GM12891 (cell line): ENCODE data around the gene PLCH2.

Experiments
- DNase-seq: peaks from one replicate; pipeline ENCODE4 v3.0.0; 2011; ENCODE audit warnings: low spot score; ENCODE audit not compliant: insufficient read length
- FAIRE-seq: peaks from 2 replicates; lab custom pipeline; 2011; peaks lifted over from hg19 to GRCh38; lab: Jason Lieb, UNC
- PAX5 ChIP-seq: IDR thresholded peaks from 2 replicates; pipeline ENCODE4 v1.6.1; 2011; ENCODE audit warnings: low read length, moderate library complexity, mild to moderate bottlenecking; ENCODE audit not compliant: insufficient read depth, severe bottlenecking
- POLR2A ChIP-seq: IDR thresholded peaks from 2 replicates; pipeline ENCODE4 v1.6.1; 2011; ENCODE audit warnings: low read depth, low read length, control low read depth
- POLR2AphosphoS5 ChIP-seq: IDR thresholded peaks from 2 replicates; pipeline ENCODE4 v1.6.1; 2011; ENCODE audit warnings: low read depth, low read length, control low read depth
- POU2F2 ChIP-seq: IDR thresholded peaks from 2 replicates; pipeline ENCODE4 v1.6.1; 2011; ENCODE audit warnings: low read depth, mild to moderate bottlenecking, control low read depth, low read length, moderate library complexity
- SPI1 ChIP-seq: IDR thresholded peaks from 2 replicates; pipeline ENCODE4 v1.6.1; 2011; ENCODE audit warnings: low read depth, low read length, control low read depth
- TAF1 ChIP-seq: IDR thresholded peaks from 2 replicates; pipeline ENCODE4 v1.6.1; 2011; ENCODE audit warnings: low read depth, low read length, control low read depth

The PLCH2 gene

DNA sequence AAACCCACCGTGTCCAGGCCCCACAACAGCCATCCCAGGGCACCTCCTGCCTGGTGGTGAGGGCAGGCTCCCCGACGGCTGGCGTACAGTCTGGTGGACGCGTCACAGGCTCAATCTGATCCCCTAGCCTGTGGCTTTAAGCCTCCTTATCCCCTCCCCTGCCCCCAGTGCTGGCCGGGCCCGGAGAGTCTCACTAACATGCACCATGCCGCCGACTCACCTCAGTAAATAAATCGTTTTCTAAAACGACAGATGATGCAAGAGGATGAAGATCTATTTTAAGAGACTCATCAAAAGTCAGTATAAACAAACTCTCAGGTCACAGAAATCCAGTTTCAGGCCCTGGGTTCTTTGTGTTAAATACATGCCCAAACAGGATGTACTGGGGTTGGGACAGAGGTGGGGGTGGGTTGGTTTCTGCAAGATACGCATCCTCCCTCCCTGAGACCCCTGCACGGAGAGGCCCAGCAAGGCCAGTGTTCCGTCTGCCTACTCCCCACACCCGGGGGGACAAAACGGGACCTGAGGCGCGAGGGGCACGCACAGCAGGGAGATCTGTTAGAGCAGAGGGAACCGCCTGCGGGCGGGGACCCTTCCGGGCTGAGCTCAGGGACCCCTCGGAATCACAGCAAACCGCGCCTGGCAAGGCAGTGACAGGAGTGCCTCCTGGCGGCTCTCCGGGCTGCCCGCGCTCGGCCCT, 47.3 kb downstream of the PLCH2 start:
- TF ChIP-seq POU2F2 (no peak), PAX5 (no peak)
- FAIRE-seq (no peak), DNase-seq (no peak)

DNA sequence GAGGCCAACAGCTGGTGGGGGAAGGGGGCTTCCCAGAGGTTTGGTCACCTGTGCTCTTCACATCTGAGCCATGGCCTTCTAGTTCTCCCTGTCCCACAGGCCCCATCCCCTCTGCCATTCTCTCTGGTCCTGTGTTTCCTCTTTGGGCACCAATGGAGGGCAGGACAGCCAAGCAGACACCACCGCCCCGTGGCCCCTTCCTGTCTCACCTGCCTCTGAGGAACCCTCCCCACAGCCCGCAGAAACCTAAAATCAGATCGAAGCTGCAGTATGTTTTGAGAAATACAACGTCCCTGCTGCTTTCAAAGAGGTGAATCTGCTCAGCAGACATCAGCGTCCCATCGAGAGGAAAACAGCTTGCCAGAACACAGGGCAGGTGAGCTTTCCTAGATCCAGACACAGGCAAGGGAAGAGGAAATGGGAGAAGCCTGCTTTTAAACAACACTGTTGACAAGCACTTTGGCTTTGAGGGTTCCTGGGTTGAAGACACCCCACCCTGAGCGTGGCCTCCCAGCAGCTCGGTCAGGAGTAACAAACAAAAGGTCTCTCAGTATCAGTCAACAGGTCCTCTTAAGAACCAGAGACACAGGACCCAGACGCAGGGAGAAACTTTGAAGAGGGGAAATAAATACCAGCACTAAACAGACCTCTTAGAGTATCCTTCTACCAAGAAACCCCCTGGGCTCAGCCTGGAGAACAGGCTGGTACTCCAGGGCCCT, 48.0 kb downstream of the PLCH2 start:
- FAIRE-seq (no peak), DNase-seq (no peak)
- TF ChIP-seq PAX5 (no peak), SPI1 (no peak)

DNA sequence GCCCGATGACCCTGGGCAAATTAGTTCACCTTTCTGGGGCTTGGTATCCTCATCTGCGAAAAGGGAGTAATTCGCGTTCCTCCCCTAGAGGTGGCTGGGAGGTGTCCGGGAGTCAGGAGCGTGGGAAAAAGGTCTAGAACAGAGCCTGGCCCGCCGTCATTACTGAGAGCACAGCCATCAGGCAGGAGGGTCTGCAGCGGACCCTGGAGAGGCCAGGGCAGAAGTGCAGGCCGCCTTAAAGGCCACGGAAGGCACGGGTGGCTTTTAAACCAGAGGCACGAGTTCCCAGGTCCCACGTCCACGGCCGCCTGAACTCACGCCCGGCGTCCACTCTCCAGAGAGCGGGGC, 49.5 kb downstream of the PLCH2 start:
- TF ChIP-seq POLR2AphosphoS5: no peak
- no peak for TF ChIP-seq PAX5
- TF ChIP-seq SPI1: no peak
- TF ChIP-seq TAF1: no peak
- TF ChIP-seq POLR2A: no peak
- TF ChIP-seq POU2F2: no peak
- no peak for FAIRE-seq
- no peak for DNase-seq

DNA sequence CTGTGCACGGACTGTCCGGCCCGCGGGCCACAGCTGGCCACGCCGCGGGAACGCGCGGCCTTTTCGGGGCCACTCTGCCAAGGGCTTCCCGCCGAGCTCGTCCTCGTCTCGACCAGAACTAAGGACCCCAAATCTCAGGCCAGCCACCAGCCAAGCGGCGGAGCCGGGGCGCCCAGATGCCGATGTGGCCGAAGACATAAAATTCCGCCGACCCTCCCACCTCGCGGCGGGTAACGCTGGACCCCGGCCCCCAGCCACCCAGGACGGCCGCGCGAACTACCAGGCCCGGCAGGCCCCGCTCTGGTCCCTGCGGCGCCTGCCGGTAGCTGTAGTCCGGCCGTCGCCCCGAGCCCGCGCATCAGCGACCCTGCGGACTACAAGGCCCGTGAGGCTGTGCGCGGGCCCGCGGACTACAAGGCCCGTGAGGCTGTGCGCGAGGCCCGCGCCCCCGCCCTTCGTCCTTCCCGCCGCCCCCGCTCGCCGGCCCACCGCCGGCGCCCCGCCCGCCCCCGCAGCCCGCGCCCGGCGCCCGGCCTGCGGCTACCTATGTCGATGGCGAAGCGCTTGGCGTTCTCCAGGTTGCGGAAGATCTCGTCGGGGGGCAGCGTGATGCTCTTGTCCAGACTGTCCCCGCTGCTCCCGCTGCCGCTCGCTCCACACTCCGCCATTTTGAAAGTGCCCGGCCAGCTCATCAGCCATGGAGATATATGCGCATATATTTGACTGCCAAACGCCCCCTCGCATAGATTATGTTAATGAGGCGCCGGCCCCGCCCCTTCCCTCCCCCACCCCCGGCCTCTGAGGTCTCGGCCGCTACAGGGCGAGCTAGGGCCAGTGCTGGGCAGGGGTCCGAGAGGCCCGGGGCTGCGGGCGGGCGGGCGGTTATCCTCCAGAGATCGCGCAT, 50.1 kb downstream of the PLCH2 start, which contains the start of gene PANK4:
TSS of gene PANK4 (minus strand) at position 677 of the 904 bp plus-strand sequence. CDS start at position 668, 9 bp downstream.
- peak; percentile 96 for FAIRE-seq
- TF ChIP-seq POLR2A (peak; percentile 73), TAF1 (peak; percentile 90), POU2F2 (peak; percentile 94; the same call in 1 of the 2 replicates), SPI1 (no peak), POLR2AphosphoS5 (peak; percentile 78)
- peak; percentile 97 for DNase-seq

DNA sequence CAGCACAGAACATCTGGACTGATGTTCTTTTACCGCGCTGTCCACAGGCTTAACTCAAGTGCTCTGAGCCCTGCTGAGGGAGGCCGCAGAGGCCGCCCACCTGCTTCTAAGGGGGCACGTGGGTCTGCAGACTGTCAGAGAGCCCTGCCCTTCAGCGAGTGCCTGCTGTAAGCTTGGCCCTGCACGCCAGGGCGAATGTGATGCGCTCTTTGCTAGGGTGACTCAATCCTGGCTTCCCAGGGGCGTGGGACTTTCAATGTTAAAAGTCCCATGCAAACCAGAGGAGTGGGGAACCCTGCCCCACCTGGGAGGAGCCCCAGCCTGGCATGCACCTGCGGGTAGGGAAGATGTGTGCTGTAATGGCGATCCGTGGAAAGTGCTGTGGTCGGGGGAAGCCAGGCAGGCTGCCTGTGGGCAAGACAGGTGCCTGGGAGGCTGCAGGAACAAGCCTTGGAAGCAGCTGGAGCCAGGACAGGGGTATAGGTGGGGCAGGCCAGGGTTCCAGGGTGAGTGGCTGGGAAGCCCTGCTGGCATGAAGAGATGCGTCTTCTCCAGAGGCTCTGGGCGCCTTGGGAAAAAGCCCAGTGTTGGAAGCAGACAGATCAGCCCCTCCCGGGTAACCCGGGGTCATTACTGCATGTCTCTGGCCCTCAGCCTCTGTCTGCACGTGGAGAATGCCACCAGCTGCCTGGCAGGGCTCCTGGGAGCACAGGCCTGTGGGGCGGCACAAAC, 50.9 kb downstream of the PLCH2 start:
- DNase-seq (no peak), FAIRE-seq (no peak)
- TF ChIP-seq POLR2AphosphoS5: peak; percentile 15; the same call in 1 of the 2 replicates
- no peak for TF ChIP-seq SPI1
- TF ChIP-seq POLR2A: no peak
- TF ChIP-seq POU2F2: no peak
- no peak for TF ChIP-seq PAX5
- no peak for TF ChIP-seq TAF1

DNA sequence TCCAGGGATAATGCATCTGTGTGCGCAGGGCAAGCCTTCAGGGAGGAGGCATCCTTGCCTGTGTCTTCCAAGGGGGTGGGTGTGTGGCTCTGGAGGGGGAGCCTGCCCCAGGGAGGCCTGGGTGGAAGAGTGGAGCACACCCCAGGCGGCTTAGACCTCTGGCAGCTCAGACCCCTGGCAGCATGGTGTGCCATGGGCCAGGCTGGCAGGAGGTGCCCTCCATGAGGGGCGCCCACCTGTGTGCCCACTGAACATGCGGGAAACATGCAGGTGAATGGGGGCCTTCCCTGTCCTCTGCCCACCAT, 51.4 kb downstream of the PLCH2 start:
- FAIRE-seq: no peak
- TF ChIP-seq TAF1: no peak
- no peak for TF ChIP-seq POLR2A
- no peak for TF ChIP-seq SPI1
- TF ChIP-seq POU2F2: no peak
- TF ChIP-seq POLR2AphosphoS5: no peak
- no peak for TF ChIP-seq PAX5

DNA sequence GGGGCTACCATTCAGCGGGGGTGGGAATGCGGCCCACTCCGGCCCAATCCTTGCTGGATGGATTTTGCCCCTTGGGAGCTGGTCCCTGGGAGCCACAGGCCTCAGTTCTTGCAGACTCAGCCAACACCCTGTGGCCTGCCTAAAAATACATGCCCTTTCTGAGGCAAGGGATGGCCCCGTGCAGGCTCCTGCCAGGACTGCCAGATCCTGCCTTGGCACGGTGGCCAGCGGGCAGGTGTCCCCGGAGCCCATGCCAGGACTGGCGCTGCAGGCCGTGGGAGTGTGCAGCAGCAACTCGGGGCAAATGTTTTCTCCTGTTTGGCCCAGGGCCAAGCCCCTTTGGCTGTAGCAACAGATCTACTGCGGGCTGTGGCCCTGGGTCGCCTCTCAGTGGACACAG, 51.9 kb downstream of the PLCH2 start:
- DNase-seq: no peak
- no peak for FAIRE-seq
- no peak for TF ChIP-seq POLR2A
- TF ChIP-seq POU2F2: no peak
- TF ChIP-seq SPI1: no peak
- TF ChIP-seq TAF1: no peak
- no peak for TF ChIP-seq POLR2AphosphoS5
- no peak for TF ChIP-seq PAX5

More for the DNA sequence above, 51.4 kb downstream of the PLCH2 start:
- DNase-seq: no peak

DNA sequence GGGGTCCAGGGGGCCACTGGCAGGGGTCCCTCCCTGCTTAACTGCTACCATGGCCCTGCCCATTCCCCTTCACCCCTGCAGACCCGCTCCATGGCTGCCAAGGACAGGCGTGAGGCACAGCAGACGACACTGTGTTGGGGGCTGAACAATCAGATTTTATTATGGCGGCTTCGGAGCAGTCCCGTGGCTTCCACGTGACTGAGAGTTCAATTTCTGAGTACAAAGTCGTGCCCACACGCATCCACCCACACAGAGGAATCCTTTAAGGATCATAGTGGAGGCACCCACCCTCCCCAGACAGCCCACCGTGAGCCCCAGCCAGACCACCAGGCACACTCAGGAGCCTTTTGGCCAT, 52.5 kb downstream of the PLCH2 start:
- FAIRE-seq: peak; percentile 20
- TF ChIP-seq TAF1 (no peak), SPI1 (no peak), POLR2AphosphoS5 (no peak), POU2F2 (no peak), POLR2A (no peak)

More for the DNA sequence above, 52.5 kb downstream of the PLCH2 start:
- no peak for DNase-seq
